Endothelial cell of umbilical vein (primary cell): Measurements from ENCODE around the gene PPEF2. TPM values are rescaled to one million over a fixed set of nuclear protein-coding genes. Genes with fewer than 3 reads are reported as not detected.
A peak's percentile ranks its signal among the peaks of the same experiment; 100 is the strongest.

Experiments
- BruUV-seq: library from RNA; stranded (reverse); fragments of 400-500 nt; replicated peaks from 2 replicates; lab custom pipeline; 2021; lab: Mats Ljungman, UMichigan
- CTCF ChIA-PET: fragments of 300-600, 350-600 bp; sonication (Branson Sonifier 250); formaldehyde crosslinking; loops from one replicate; lab custom pipeline; 2021; ENCODE audit warnings: antibody characterized with exemption, inconsistent platforms; lab: Charles Lee
- POLR2A ChIA-PET: fragments of 300-600, 350-600 bp; sonication (Branson Sonifier 250); formaldehyde crosslinking; loops from one replicate; lab custom pipeline; 2021; ENCODE audit warnings: antibody characterized with exemption, inconsistent platforms; lab: Charles Lee
- DNase-seq: peaks from one replicate; pipeline ENCODE4 v3.0.0-alpha.2; 2011; ENCODE audit warnings: low read depth, low spot score
- FAIRE-seq: peaks from 2 replicates; lab custom pipeline; 2011; peaks lifted over from hg19 to GRCh38; lab: Jason Lieb, UNC
- H2AFZ ChIP-seq: 2 replicates; pipeline ENCODE4 v1.6.0; 2012; ENCODE audit warnings: low read depth, low read length, control low read depth, inconsistent platforms
- H3K27ac ChIP-seq: 2 replicates; pipeline ENCODE4 v1.5.1; 2011; ENCODE audit warnings: low read depth, mild to moderate bottlenecking, control low read depth, low read length, moderate library complexity; ENCODE audit not compliant: insufficient read depth
- H3K27me3 ChIP-seq, 2 experiments: 2 replicates each; pipeline versions ENCODE4 v1.6.0 to v1.6.1; 2011; ENCODE audit warnings: low read length in 2 of 2, mixed read lengths in 1 of 2; ENCODE audit not compliant: control insufficient read depth in 2 of 2, insufficient read depth in 2 of 2
- H3K36me3 ChIP-seq, 2 experiments: 2 replicates in 1 of 2; 3 replicates in 1 of 2; pipeline ENCODE4 v1.5.1; 2011; ENCODE audit warnings: low read length in 2 of 2, mild to moderate bottlenecking in 1 of 2, moderate library complexity in 1 of 2; ENCODE audit not compliant: control insufficient read depth in 2 of 2, insufficient read depth in 2 of 2; ENCODE audit errors: extremely low read depth in 1 of 2
- H3K4me1 ChIP-seq: 3 replicates; pipeline ENCODE4 v1.5.1; 2011; ENCODE audit warnings: mild to moderate bottlenecking, low read length; ENCODE audit not compliant: control insufficient read depth, insufficient read depth; ENCODE audit errors: extremely low read depth
- H3K4me2 ChIP-seq: 2 replicates; pipeline ENCODE4 v1.6.1; 2011; ENCODE audit warnings: low read length, control low read depth, mixed read lengths; ENCODE audit not compliant: insufficient read depth
- H3K4me3 ChIP-seq, 3 experiments: fragments of 200-600 bp in 1 of 3; sonication (generic), shearing (Covaris generic) in 1 of 3; replicated peaks in 1 of 3; 2 replicates each; pipeline ENCODE4 v1.5.1; 2011 to 2016; ENCODE audit warnings: control low read depth in 3 of 3, low read length in 3 of 3, mild to moderate bottlenecking in 2 of 3, inconsistent platforms in 1 of 3, low read depth in 1 of 3, moderate library complexity in 1 of 3; ENCODE audit not compliant: insufficient read depth in 1 of 3
- H3K79me2 ChIP-seq: 2 replicates; pipeline ENCODE4 v1.6.0; 2012; ENCODE audit warnings: low read length, inconsistent platforms; ENCODE audit not compliant: control insufficient read depth, insufficient read depth
- H3K9ac ChIP-seq: replicated peaks from 2 replicates; pipeline ENCODE3; 2011; ENCODE audit warnings: low read length, control low read depth; ENCODE audit not compliant: insufficient read depth; ENCODE audit errors: extremely low read depth
- H3K9me1 ChIP-seq: replicated peaks from 3 replicates; pipeline ENCODE4 v1.6.0; 2011; ENCODE audit warnings: mild to moderate bottlenecking, low read length; ENCODE audit not compliant: control insufficient read depth, insufficient read depth; ENCODE audit errors: extremely low read depth
- H3K9me3 ChIP-seq: replicated peaks from 2 replicates; pipeline ENCODE4 v1.5.1; 2012; ENCODE audit warnings: low read length, inconsistent platforms; ENCODE audit not compliant: control insufficient read depth, insufficient read depth
- H4K20me1 ChIP-seq: replicated peaks from 2 replicates; pipeline ENCODE3; 2011; ENCODE audit warnings: mild to moderate bottlenecking, low read length; ENCODE audit not compliant: control insufficient read depth, insufficient read depth; ENCODE audit errors: extremely low read depth
- EZH2 ChIP-seq: IDR thresholded peaks from 2 replicates; pipeline ENCODE4 v1.6.1; 2012; ENCODE audit warnings: borderline replicate concordance, low read depth, mild to moderate bottlenecking, moderate library complexity, low read length, inconsistent platforms; ENCODE audit not compliant: severe bottlenecking
- FOS ChIP-seq: IDR thresholded peaks from 2 replicates; pipeline ENCODE4 v1.6.1; 2011; ENCODE audit warnings: mild to moderate bottlenecking, low read length, moderate library complexity, borderline replicate concordance; ENCODE audit not compliant: insufficient read depth
- GATA2 ChIP-seq: IDR thresholded peaks from 2 replicates; pipeline ENCODE4 v1.7.0; 2011; ENCODE audit warnings: low read depth, mild to moderate bottlenecking, moderate library complexity, mixed read lengths, low read length; ENCODE audit not compliant: insufficient read length, insufficient read depth
- JUN ChIP-seq: IDR thresholded peaks from 2 replicates; pipeline ENCODE4 v1.6.1; 2011; ENCODE audit warnings: borderline replicate concordance, low read depth; ENCODE audit not compliant: insufficient read length, insufficient read depth
- MYC ChIP-seq: IDR thresholded peaks from one replicate; pipeline ENCODE4 v1.6.1; 2011; ENCODE audit warnings: mild to moderate bottlenecking, low read depth, low read length
- POLR2A ChIP-seq: IDR thresholded peaks from 2 replicates; pipeline ENCODE4 v1.6.1; 2012; ENCODE audit warnings: low read depth, mild to moderate bottlenecking, control low read depth, low read length
- POLR2AphosphoS5 ChIP-seq: IDR thresholded peaks from 2 replicates; pipeline ENCODE4 v1.6.1; 2012; ENCODE audit warnings: low read depth, mild to moderate bottlenecking, control low read depth, low read length, moderate library complexity; ENCODE audit not compliant: insufficient read depth
- dilution Hi-C: fragments of 300-500 bp; cut with MboI; formaldehyde crosslinking; loops from one replicate; pipeline ENCODE4 v1.15.0; 2019; ENCODE audit warnings: low sequenced_read_pairs; ENCODE audit not compliant: extremely low pct_ligation_motif_present
- intact Hi-C: fragments of 100-400 bp; cut with micrococcal nuclease; formaldehyde crosslinking; loops from one replicate; pipeline ENCODE4 v1.10.0; 2022
- polyA plus RNA-seq, 4 experiments: library from polyadenylated mRNA; depleted of rRNA in 3 of 4; stranded (reverse) in 3 of 4; unstranded in 1 of 4; fragments of >200 nt; gene quantifications; 2 replicates each; pipeline versions ENCODE4 v1.2.1 to v1.2.3, GENCODE V29; 2011 to 2012; ENCODE audit warnings: missing spikeins in 1 of 4
- total RNA-seq: library from RNA; stranded (reverse); gene quantifications from 2 replicates; pipeline ENCODE4 v1.2.3, GENCODE V29; 2021
- TF ChIP-seq, protein P1 (sequence below), 2 donors: IDR thresholded peaks; 1 replicate in 1 of 2; 2 replicates in 1 of 2; pipeline ENCODE4 v1.5.1; 2011; ENCODE audit warnings: low read length in 2 of 2, mild to moderate bottlenecking in 2 of 2, moderate library complexity in 2 of 2, control low read depth in 1 of 2, inconsistent platforms in 1 of 2, low read depth in 1 of 2; ENCODE audit not compliant: insufficient read depth in 1 of 2; ENCODE audit errors: extremely low read depth in 1 of 2
- TF ChIP-seq, protein P2 (sequence below): IDR thresholded peaks from 2 replicates; pipeline ENCODE4 v1.6.1; 2011; ENCODE audit not compliant: insufficient read depth, insufficient read length

Gene PPEF2
- total and polyA plus RNA-seq, 2 donors (not counting 3 experiments of a cell fraction or from before 2014, with no cell fraction given): 0.23 TPM; not detected in 1

DNA sequence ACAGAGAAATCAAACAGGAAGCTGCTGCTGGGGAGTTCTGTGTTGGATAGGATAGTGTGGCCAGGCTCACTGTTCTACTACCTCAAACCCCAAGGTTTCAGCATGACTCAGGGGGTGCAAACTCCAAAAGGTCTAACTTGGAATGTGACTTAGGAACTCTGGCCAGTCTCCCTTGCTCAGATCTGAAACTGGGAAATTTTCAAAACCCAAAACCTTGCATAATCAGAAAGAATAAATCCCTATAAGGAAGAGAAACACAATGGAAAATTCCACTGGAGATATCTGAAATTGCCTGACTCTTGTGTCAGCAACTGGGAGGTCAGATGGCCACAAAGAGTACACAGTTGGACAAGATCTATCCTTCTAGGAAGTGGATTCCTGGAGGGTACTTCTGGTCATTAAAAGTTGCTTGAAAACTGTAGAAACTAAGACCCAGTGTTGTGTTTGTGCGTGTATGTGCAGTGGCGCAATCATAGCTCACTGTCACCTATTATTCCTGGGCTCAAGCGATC lies 58.0 kb downstream of the PPEF2 start:
- Histone ChIP-seq H3K9me1 (no peaks in the 10 kb centered on the region), H3K27me3 (no peaks in the 10 kb centered on the region), H3K4me2 (no peak overlapping the region), H3K79me2 (no peaks in the 10 kb centered on the region), H3K9ac (no peak overlapping the region), H3K9me3 (no peaks in the 10 kb centered on the region), H3K4me1 (peaks cover 12% of the 10 kb centered on the region), H3K36me3 (no peaks in the 10 kb centered on the region), H4K20me1 (no peaks in the 10 kb centered on the region), H2AFZ (no peak overlapping the region), H3K4me3 (no peak overlapping the region), H3K27ac (no peak overlapping the region)
- dilution Hi-C loops: no loop called here
- CTCF ChIA-PET: interaction anchor here (1.2 to 1.7 kb wide), 2 partner anchors 10 to 52 kb away, joined by 3 to 6 read pairs; no protein-coding TSS in a partner anchor
- TF ChIP-seq JUN: no peak
- TF ChIP-seq, protein P1, sequence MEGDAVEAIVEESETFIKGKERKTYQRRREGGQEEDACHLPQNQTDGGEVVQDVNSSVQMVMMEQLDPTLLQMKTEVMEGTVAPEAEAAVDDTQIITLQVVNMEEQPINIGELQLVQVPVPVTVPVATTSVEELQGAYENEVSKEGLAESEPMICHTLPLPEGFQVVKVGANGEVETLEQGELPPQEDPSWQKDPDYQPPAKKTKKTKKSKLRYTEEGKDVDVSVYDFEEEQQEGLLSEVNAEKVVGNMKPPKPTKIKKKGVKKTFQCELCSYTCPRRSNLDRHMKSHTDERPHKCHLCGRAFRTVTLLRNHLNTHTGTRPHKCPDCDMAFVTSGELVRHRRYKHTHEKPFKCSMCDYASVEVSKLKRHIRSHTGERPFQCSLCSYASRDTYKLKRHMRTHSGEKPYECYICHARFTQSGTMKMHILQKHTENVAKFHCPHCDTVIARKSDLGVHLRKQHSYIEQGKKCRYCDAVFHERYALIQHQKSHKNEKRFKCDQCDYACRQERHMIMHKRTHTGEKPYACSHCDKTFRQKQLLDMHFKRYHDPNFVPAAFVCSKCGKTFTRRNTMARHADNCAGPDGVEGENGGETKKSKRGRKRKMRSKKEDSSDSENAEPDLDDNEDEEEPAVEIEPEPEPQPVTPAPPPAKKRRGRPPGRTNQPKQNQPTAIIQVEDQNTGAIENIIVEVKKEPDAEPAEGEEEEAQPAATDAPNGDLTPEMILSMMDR (IDR thresholded peaks at IDR 0.05; ENCODE audit: extremely low read depth in 1 of 2, insufficient read depth in 1 of 2, low read depth in 1 of 2, low read length in 2 of 2): no peak
- TF ChIP-seq EZH2: no peak
- TF ChIP-seq POLR2AphosphoS5: no peak
- TF ChIP-seq MYC: no peak
- TF ChIP-seq, protein P2, sequence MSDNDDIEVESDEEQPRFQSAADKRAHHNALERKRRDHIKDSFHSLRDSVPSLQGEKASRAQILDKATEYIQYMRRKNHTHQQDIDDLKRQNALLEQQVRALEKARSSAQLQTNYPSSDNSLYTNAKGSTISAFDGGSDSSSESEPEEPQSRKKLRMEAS: no peak
- TF ChIP-seq POLR2A: no peak
- TF ChIP-seq FOS: no peak
- no peak for TF ChIP-seq GATA2
- no peak for FAIRE-seq
- DNase-seq: peak; percentile 14
- POLR2A ChIA-PET: no interaction called here
- intact Hi-C loops: no loop called here
- no TSS peak for BruUV-seq
